Vagina (tissue), 2 donors: ENCODE results near the gene TP73. TPM values are rescaled to one million over a fixed set of nuclear protein-coding genes. Genes with fewer than 3 reads are reported as not detected.

Experiments used
- DNase-seq, 2 donors: peaks; one replicate each; pipeline ENCODE4 v3.0.0-alpha.2; 2017; ENCODE audit errors: extremely low spot score in 2 of 2
- H3K27ac ChIP-seq: fragments of 200-600 bp; sonication (generic); one replicate; pipeline ENCODE4 v1.5.1; 2019
- H3K27me3 ChIP-seq: fragments of 200-600 bp; sonication (generic); one replicate; pipeline ENCODE4 v1.5.1; 2019
- H3K36me3 ChIP-seq, 2 donors: fragments of 200-600 bp; sonication (generic); one replicate each; pipeline ENCODE4 v1.5.1; 2017 to 2019
- H3K4me1 ChIP-seq: fragments of 200-600 bp; sonication (generic); one replicate; pipeline ENCODE4 v1.5.1; 2019
- H3K4me3 ChIP-seq, 2 donors: fragments of 200-600 bp; sonication (generic); 1 replicate in 1 of 2; 2 replicates in 1 of 2; pipeline ENCODE4 v1.5.1; 2016 to 2019
- H3K9me3 ChIP-seq: fragments of 200-600 bp; sonication (generic); one replicate; pipeline ENCODE4 v1.5.1; 2019
- CTCF ChIP-seq, 3 experiments: fragments of 450-650 bp in 2 of 3; fragments of 200-600 bp in 1 of 3; sonication (generic) in 1 of 3; IDR thresholded peaks; one replicate each; pipeline ENCODE4 v1.5.1; 2017 to 2019; ENCODE audit warnings: antibody characterized with exemption in 3 of 3, mild to moderate bottlenecking in 2 of 3, moderate library complexity in 2 of 3
- POLR2A ChIP-seq, 2 donors: fragments of 450-650 bp; IDR thresholded peaks; one replicate each; pipeline ENCODE4 v1.6.1; 2017; ENCODE audit warnings: antibody characterized with exemption in 2 of 2, mild to moderate bottlenecking in 2 of 2, moderate library complexity in 2 of 2
- POLR2AphosphoS5 ChIP-seq, 2 donors: sonication (generic); formaldehyde crosslinking; IDR thresholded peaks; one replicate each; pipeline ENCODE4 v1.9.0; 2017; ENCODE audit warnings: antibody characterized with exemption in 2 of 2, mild to moderate bottlenecking in 2 of 2, low read depth in 1 of 2; ENCODE audit not compliant: insufficient read depth in 1 of 2
- intact Hi-C: fragments of 100-400 bp; cut with DNase I; formaldehyde crosslinking; loops from one replicate; pipeline ENCODE4 v1.15.1; 2023
- total RNA-seq: library from RNA; depleted of rRNA; stranded (reverse); fragments of >200 nt; gene quantifications from one replicate; pipeline ENCODE4 v1.2.3, GENCODE V29; 2016

Gene TP73
- total RNA-seq, 1 donor from 2014 or later = 8.1 TPM

- TF ChIP-seq POLR2AphosphoS5 (IDR thresholded peaks at IDR 0.05; ENCODE audit: insufficient read depth in 1 of 2, low read depth in 1 of 2) (no peak), CTCF (IDR thresholded peaks at IDR 0.05) (no peak), POLR2A (IDR thresholded peaks at IDR 0.05) (no peak)
- no peak for DNase-seq
- intact Hi-C loops = no loop called here
- Histone ChIP-seq H3K36me3 (peaks cover 0 to 15% of the 10 kb centered on the region in 2 donors), H3K4me3 (peak overlapping the region; percentile 94 to 99), H3K27me3 (no peaks in the 10 kb centered on the region), H3K27ac (peak overlapping the region; percentile 83), H3K4me1 (peaks cover 41% of the 10 kb centered on the region), H3K9me3 (no peaks in the 10 kb centered on the region)
Observed at GRCh38 chr1:3623441-3624199, 28.7 kb upstream of the TP73 start.

GRCh38 chr1:3624200-3625136, 27.8 kb upstream of the TP73 start, which contains the start of gene TPRG1L:
TSS of gene TPRG1L (plus strand) at chr1:3625015. CDS start at chr1:3625073, 58 bp downstream.
- H3K4me3 ChIP-seq = peak within 1 kb of the TSS; percentile 94 to 99
- H3K4me1 ChIP-seq = peaks cover 38% of the 10 kb centered on the region
- TF ChIP-seq POLR2AphosphoS5 (IDR thresholded peaks at IDR 0.05; ENCODE audit: insufficient read depth in 1 of 2, low read depth in 1 of 2) (peak; percentile 78 to 93), CTCF (IDR thresholded peaks at IDR 0.05) (no peak), POLR2A (IDR thresholded peaks at IDR 0.05) (peak in 1 of 2 donors; percentile 40)
- H3K9me3 ChIP-seq = no peaks in the 10 kb centered on the region
- peaks cover 0 to 23% of the 10 kb centered on the region in 2 donors for H3K36me3 ChIP-seq
- H3K27ac ChIP-seq = peak within 1 kb of the TSS; percentile 83
- peak; percentile 96 to 98 for DNase-seq
- H3K27me3 ChIP-seq = no peaks in the 10 kb centered on the region
- intact Hi-C loops = no loop called here

GRCh38 chr1:3625151-3625907, 27.0 kb upstream of the TP73 start:
- H3K27ac ChIP-seq = peak overlapping the region; percentile 83
- no peak for DNase-seq
- H3K27me3 ChIP-seq = no peaks in the 10 kb centered on the region
- H3K36me3 ChIP-seq = peaks cover 0 to 32% of the 10 kb centered on the region in 2 donors
- H3K9me3 ChIP-seq = no peaks in the 10 kb centered on the region
- H3K4me1 ChIP-seq = peaks cover 38% of the 10 kb centered on the region
- intact Hi-C loops = no loop called here
- peak overlapping the region; percentile 94 to 99 for H3K4me3 ChIP-seq
- TF ChIP-seq POLR2AphosphoS5 (IDR thresholded peaks at IDR 0.05; ENCODE audit: insufficient read depth in 1 of 2, low read depth in 1 of 2) (no peak), CTCF (IDR thresholded peaks at IDR 0.05) (no peak)

- peak overlapping the region; percentile 94 to 99 for H3K4me3 ChIP-seq
- TF ChIP-seq POLR2A (IDR thresholded peaks at IDR 0.05) (no peak), CTCF (IDR thresholded peaks at IDR 0.05) (no peak), POLR2AphosphoS5 (IDR thresholded peaks at IDR 0.05; ENCODE audit: insufficient read depth in 1 of 2, low read depth in 1 of 2) (no peak)
- intact Hi-C loops = no loop called here
- no peak for DNase-seq
- H3K9me3 ChIP-seq = no peaks in the 10 kb centered on the region
- H3K27me3 ChIP-seq = no peaks in the 10 kb centered on the region
- no peak overlapping the region for H3K27ac ChIP-seq
- H3K4me1 ChIP-seq = peaks cover 38% of the 10 kb centered on the region
- peaks cover 0 to 33% of the 10 kb centered on the region in 2 donors for H3K36me3 ChIP-seq
Observed at GRCh38 chr1:3626025-3626424, 26.3 kb upstream of the TP73 start.
